Progenitor cell of endocrine pancreas (in vitro differentiated cells): ENCODE results near the gene CARMIL3. TPM values are rescaled to one million over a fixed set of nuclear protein-coding genes. Genes with fewer than 3 reads are reported as not detected.

Experiments
- DNase-seq: peaks from one replicate; pipeline ENCODE4 v3.0.0; 2021; ENCODE audit warnings: low spot score; ENCODE audit not compliant: unreplicated experiment
- H3K27ac Mint-ChIP-seq: 2 replicates; pipeline ENCODE4 v1.8.0; 2021; ENCODE audit warnings: mild to moderate bottlenecking, moderate library complexity, mixed read lengths
- H3K27me3 Mint-ChIP-seq: 2 replicates; pipeline ENCODE4 v1.8.0; 2021; ENCODE audit warnings: mixed read lengths
- H3K36me3 Mint-ChIP-seq: 2 replicates; pipeline ENCODE4 v1.8.0; 2022; ENCODE audit warnings: mixed read lengths; ENCODE audit not compliant: insufficient read depth
- H3K4me1 Mint-ChIP-seq: 2 replicates; pipeline ENCODE4 v1.8.0; 2021; ENCODE audit warnings: low read depth, mixed read lengths
- H3K4me3 Mint-ChIP-seq: 2 replicates; pipeline ENCODE4 v1.8.0; 2021; ENCODE audit warnings: low read depth, mild to moderate bottlenecking, moderate library complexity, mixed read lengths
- H3K9me3 Mint-ChIP-seq: 2 replicates; pipeline ENCODE4 v1.8.0; 2021; ENCODE audit warnings: low read depth, mixed read lengths
- total RNA-seq: library from RNA; stranded (reverse); gene quantifications from 2 replicates; pipeline ENCODE4 v1.2.1, GENCODE V29; 2021
- TF ChIP-seq, protein P1 (sequence below): fragments of 200-600 bp; sonication (generic); IDR thresholded peaks from one replicate; pipeline ENCODE4 v1.5.0; 2021; ENCODE audit warnings: antibody characterized with exemption, mild to moderate bottlenecking; ENCODE audit not compliant: unreplicated experiment

Gene CARMIL3
- total RNA-seq, 1 donor from 2014 or later, result 4.9 TPM

GRCh38 chr14:24079491-24080141 is 27.8 kb downstream of the CARMIL3 start:
- H3K27me3 Mint-ChIP-seq, result peaks cover 43% of the 10 kb centered on the region
- H3K9me3 Mint-ChIP-seq, result no peaks in the 10 kb centered on the region
- TF ChIP-seq, protein P1, sequence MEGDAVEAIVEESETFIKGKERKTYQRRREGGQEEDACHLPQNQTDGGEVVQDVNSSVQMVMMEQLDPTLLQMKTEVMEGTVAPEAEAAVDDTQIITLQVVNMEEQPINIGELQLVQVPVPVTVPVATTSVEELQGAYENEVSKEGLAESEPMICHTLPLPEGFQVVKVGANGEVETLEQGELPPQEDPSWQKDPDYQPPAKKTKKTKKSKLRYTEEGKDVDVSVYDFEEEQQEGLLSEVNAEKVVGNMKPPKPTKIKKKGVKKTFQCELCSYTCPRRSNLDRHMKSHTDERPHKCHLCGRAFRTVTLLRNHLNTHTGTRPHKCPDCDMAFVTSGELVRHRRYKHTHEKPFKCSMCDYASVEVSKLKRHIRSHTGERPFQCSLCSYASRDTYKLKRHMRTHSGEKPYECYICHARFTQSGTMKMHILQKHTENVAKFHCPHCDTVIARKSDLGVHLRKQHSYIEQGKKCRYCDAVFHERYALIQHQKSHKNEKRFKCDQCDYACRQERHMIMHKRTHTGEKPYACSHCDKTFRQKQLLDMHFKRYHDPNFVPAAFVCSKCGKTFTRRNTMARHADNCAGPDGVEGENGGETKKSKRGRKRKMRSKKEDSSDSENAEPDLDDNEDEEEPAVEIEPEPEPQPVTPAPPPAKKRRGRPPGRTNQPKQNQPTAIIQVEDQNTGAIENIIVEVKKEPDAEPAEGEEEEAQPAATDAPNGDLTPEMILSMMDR, result no peak
- no peaks in the 10 kb centered on the region for H3K36me3 Mint-ChIP-seq
- no peak overlapping the region for H3K27ac Mint-ChIP-seq
- peaks cover 6% of the 10 kb centered on the region for H3K4me1 Mint-ChIP-seq
- DNase-seq, result no peak
- no peak overlapping the region for H3K4me3 Mint-ChIP-seq

- Mint-ChIP-seq H3K4me3 (peak overlapping the region; percentile 76), H3K27me3 (peaks cover 48% of the 10 kb centered on the region), H3K4me1 (peaks cover 6% of the 10 kb centered on the region), H3K27ac (no peak overlapping the region), H3K9me3 (no peaks in the 10 kb centered on the region), H3K36me3 (no peaks in the 10 kb centered on the region)
- no peak for DNase-seq
- TF ChIP-seq, protein P1, result no peak
Observed at GRCh38 chr14:24080142-24080530, 28.3 kb downstream of the CARMIL3 start.

DNA sequence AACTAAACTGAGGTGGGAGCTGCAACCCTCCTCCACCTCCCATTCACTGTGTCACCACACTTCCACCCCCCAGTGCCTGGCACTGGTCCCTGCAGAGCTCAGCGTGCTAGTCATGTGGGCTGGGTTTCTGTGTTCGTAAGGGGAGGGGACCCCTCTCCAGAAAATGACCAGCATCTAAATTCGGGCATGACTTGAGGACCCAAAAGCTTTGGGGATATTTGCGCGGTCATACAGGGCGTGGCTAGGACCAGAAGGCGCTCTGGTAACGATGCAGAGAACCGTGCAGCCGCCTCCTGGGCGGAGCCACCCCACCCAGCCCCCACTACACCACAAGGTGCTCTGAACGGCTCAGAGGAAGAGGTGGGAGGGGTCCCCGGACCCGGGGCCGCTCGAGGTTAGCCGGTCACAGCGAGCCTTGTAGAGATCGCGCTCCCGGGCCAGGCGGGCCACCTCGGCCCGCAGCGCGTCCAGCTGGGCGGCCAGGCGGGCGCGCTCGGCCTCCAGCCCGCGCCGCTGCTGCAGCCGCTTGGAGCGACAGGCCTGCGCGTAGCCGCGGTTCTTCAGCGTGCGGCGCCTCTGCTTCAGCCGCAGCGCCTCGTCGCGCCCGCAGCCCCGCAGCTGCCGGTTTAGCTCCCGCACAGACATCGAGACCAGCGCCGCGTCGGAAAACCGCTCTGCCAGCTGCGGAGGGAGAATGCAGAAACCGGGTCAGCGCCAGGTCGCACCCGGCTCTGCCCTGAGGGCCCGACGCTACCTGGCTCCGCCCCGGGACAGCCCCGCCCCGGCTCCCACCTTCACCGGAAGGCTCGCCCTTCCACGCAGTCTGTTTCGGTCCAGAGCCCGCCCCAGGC is 29.3 kb downstream of the CARMIL3 start:
- H3K27me3 Mint-ChIP-seq, result peaks cover 51% of the 10 kb centered on the region
- peaks cover 6% of the 10 kb centered on the region for H3K4me1 Mint-ChIP-seq
- DNase-seq, result peak; percentile 29
- TF ChIP-seq, protein P1, result no peak
- no peaks in the 10 kb centered on the region for H3K36me3 Mint-ChIP-seq
- H3K9me3 Mint-ChIP-seq, result no peaks in the 10 kb centered on the region
- H3K27ac Mint-ChIP-seq, result no peak overlapping the region
- peak overlapping the region; percentile 76 for H3K4me3 Mint-ChIP-seq

DNA sequence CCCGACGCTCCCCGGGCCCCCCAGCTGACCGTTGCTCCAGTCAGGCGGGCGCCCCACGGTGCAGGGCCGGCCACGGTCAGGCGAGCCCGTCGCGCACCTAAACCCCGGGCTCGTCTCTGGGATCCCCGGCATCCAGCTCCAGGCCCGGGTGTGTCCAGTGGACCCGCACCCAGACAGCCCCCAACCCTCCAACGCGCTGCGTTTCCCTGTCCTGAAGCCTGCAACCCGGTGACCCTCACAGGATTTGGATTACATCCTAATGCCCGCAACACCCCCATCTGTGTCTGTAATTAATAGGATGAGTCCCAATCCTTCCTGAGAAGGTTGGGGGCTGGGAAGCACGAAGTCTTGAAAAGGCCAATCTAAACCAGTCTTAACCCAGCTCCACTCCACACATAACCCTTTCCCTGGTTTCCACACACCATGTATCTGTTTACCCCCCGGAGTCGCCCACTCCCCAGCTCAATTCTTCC is 30.0 kb downstream of the CARMIL3 start:
- Mint-ChIP-seq H3K4me1 (peaks cover 6% of the 10 kb centered on the region), H3K9me3 (no peaks in the 10 kb centered on the region), H3K36me3 (no peaks in the 10 kb centered on the region), H3K27ac (peak overlapping the region; percentile 75), H3K27me3 (peaks cover 53% of the 10 kb centered on the region), H3K4me3 (peak overlapping the region; percentile 76)
- no peak for DNase-seq
- TF ChIP-seq, protein P1, result no peak

- H3K27ac Mint-ChIP-seq, result no peak overlapping the region
- H3K4me1 Mint-ChIP-seq, result peaks cover 6% of the 10 kb centered on the region
- H3K4me3 Mint-ChIP-seq, result peak overlapping the region; percentile 76
- TF ChIP-seq, protein P1, result no peak
- DNase-seq, result no peak
- H3K36me3 Mint-ChIP-seq, result no peaks in the 10 kb centered on the region
- no peaks in the 10 kb centered on the region for H3K9me3 Mint-ChIP-seq
- H3K27me3 Mint-ChIP-seq, result peaks cover 58% of the 10 kb centered on the region
Observed at GRCh38 chr14:24082411-24083080, 30.7 kb downstream of the CARMIL3 start.
